ENCODE data around the gene FOXA2.

Gene FOXA2

GRCh38 chr20:22536141-22536828 lies 48.1 kb downstream of the FOXA2 start:
- DNase-seq: no peak

GRCh38 chr20:22535483-22535882 lies 48.9 kb downstream of the FOXA2 start:
- DNase-seq: no peak

- DNase-seq: no peak
Observed at GRCh38 chr20:22533823-22534751, 50.3 kb downstream of the FOXA2 start.

DNA sequence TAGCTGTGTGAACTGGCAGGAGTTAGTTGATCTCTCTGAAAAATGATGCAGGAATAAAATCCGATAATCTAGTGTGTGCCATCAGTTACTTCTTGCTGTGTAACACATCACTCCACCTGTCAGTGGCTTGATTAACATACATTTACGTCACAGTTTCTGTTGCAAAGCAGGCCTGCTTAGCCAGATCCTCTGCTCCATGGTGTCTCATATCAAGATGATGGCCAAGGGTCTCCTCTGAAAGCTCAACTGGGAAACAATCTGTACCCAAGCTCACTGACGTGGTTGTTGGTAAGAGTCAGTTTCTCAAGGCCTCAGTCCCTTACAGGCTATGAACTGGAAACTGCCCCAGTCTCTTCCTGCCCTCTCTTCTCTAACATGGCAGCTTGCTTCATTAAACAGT lies 51.8 kb downstream of the FOXA2 start:
- DNase-seq: no peak

GRCh38 chr20:22531756-22532155 lies 52.6 kb downstream of the FOXA2 start:
- no peak for DNase-seq

- no peak for DNase-seq
Observed at GRCh38 chr20:22531056-22531615, 53.2 kb downstream of the FOXA2 start.

Measured in CD4-positive, alpha-beta T cell treated with Interferon gamma for 1 hour (primary cell).